HEK293T (cell line): ENCODE measurements around the gene CNPY3.

Source experiments
- CTCF ChIA-PET: fragments of 350-600 bp; formaldehyde crosslinking; extraction: SDS; loops from one replicate; lab custom pipeline; 2021; ENCODE audit warnings: antibody characterized with exemption, inconsistent platforms; lab: Yijun Ruan, JAX
- POLR2A ChIA-PET: fragments of 350-600 bp; formaldehyde crosslinking; extraction: SDS; loops from one replicate; lab custom pipeline; 2020; ENCODE audit warnings: antibody characterized with exemption, inconsistent platforms; lab: Yijun Ruan, JAX
- DNase-seq: peaks from one replicate; pipeline ENCODE4 v3.0.0; 2012; ENCODE audit warnings: mixed read lengths; ENCODE audit errors: extremely low spot score
- ARNT ChIP-seq: fragments of 450-650 bp; IDR thresholded peaks from 2 replicates; pipeline ENCODE4 v1.6.1; 2017; ENCODE audit warnings: mild to moderate bottlenecking
- BHLHE40 ChIP-seq: fragments of 450-650 bp; IDR thresholded peaks from 2 replicates; pipeline ENCODE4 v1.6.1; 2016; ENCODE audit warnings: mild to moderate bottlenecking, moderate library complexity, borderline replicate concordance
- CTBP1 ChIP-seq: fragments of 450-650 bp; IDR thresholded peaks from 2 replicates; pipeline ENCODE4 v1.6.1; 2016; ENCODE audit warnings: borderline replicate concordance
- FOXA1 ChIP-seq: fragments of 450-650 bp; IDR thresholded peaks from 2 replicates; pipeline ENCODE4 v1.6.1; 2016; ENCODE audit warnings: mild to moderate bottlenecking
- FOXK2 ChIP-seq: fragments of 450-650 bp; IDR thresholded peaks from 2 replicates; pipeline ENCODE4 v1.6.1; 2016; ENCODE audit warnings: mild to moderate bottlenecking
- FOXM1 ChIP-seq: fragments of 450-650 bp; IDR thresholded peaks from 2 replicates; pipeline ENCODE4 v1.6.1; 2017; ENCODE audit warnings: mild to moderate bottlenecking, borderline replicate concordance
- L3MBTL2 ChIP-seq: fragments of 450-650 bp; conservative IDR thresholded peaks from 2 replicates; pipeline ENCODE4 v1.6.1; 2016; ENCODE audit warnings: mild to moderate bottlenecking
- LEF1 ChIP-seq: fragments of 450-650 bp; IDR thresholded peaks from 2 replicates; pipeline ENCODE4 v1.6.1; 2017; ENCODE audit warnings: mild to moderate bottlenecking, borderline replicate concordance
- NFRKB ChIP-seq: fragments of 450-650 bp; IDR thresholded peaks from 2 replicates; pipeline ENCODE4 v1.6.1; 2016; ENCODE audit warnings: mild to moderate bottlenecking, moderate library complexity
- PKNOX1 ChIP-seq: fragments of 450-650 bp; IDR thresholded peaks from 2 replicates; pipeline ENCODE4 v1.6.1; 2016
- SP1 ChIP-seq: fragments of 450-650 bp; IDR thresholded peaks from 2 replicates; pipeline ENCODE4 v1.6.1; 2017
- SUZ12 ChIP-seq: fragments of 450-650 bp; IDR thresholded peaks from 2 replicates; pipeline ENCODE4 v1.6.1; 2016; ENCODE audit warnings: mild to moderate bottlenecking
- ZNF384 ChIP-seq: fragments of 450-650 bp; IDR thresholded peaks from 2 replicates; pipeline ENCODE4 v1.6.1; 2016

CNPY3 gene

DNA sequence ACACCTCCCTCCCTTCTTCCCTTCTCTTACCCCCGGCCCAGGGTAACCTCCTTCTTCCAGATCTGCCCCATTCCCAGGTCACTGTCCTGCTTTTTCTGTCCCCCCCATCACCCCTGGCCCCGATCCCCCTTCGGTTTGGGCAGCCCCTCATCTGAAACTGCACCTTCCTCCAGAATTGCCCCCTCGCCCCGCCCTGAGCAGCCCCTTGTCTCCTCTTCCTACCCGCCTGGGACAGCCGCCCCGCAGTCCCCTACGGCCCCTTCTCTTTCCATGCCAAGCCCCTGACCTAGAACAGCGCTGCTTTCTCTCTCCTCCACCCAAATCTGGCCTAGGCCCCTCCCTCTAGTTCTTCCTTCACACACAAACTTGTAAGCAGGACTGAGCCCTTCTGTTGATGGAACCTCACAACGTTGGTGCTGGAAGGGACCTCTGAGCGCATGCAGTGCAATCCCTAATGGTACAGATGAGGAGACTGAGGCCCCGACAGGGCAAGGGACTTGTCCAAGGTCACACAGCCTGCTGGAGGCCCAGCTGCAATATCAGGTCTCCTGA, 55.7 kb downstream of the CNPY3 start:
- TF ChIP-seq ZNF384, result no peak
- TF ChIP-seq NFRKB, result no peak
- TF ChIP-seq SP1, result no peak
- no peak for TF ChIP-seq CTBP1
- TF ChIP-seq L3MBTL2, result no peak
- no peak for TF ChIP-seq FOXA1
- TF ChIP-seq PKNOX1, result no peak
- no peak for TF ChIP-seq FOXK2
- no peak for TF ChIP-seq LEF1
- ChIA-PET POLR2A (interaction anchor here (1.0 to 2.5 kb wide), 12 partner anchors 10 to 105 kb away, joined by 3 to 78 read pairs (median 12); partner anchors contain the start of genes CNPY3, CUL7, KLHDC3 and MEA1), CTCF (no interaction called here)
- DNase-seq, result no peak

DNA sequence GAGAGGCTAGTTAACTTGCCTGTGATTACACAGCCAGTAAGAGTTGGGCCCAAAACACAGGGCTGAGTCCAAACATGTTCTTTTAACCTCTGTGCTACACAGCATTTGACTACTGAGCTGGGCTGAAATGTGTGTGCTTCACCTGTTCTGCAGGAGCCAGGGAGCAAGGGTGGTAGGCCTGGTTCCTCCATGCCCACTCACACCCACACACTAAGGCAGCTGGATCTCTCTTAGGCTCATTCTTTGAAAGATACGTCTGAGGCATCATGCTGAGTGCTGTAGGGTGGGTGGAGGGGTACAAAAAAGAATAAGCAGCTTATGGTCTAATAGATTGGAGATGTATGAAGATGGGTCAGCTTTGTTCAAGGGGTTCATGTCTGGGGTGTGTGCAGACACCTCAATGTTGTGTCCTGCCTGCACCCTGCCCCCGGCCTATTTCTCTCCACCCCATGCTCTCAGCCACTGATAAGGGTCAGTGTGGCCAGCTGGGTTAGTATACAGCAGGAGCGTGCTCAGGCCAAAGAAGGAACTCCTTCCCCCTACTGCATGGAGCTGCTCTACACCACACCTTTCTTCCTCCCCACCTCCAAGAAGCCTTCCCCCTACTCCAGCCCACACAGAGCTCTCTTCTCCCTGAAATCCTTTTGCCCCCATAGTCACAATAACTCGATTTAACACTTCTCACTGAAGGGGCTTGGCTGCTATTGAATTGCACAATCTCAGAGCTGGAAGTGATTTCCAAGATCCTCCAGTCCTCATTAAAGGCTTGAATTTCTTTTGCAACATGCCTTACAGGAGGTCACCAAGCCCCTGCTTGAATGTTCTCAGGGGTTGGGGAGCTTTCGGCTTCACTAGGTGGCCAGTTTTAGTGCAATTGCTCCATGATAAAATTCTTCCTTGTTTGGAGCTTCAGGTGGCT, 58.5 kb downstream of the CNPY3 start:
- TF ChIP-seq FOXK2, result no peak
- TF ChIP-seq NFRKB, result no peak
- TF ChIP-seq CTBP1, result no peak
- TF ChIP-seq BHLHE40, result no peak
- no peak for TF ChIP-seq LEF1
- TF ChIP-seq FOXM1, result no peak
- POLR2A ChIA-PET, result interaction anchor here (0.6 to 1.8 kb wide), 5 partner anchors 9 to 72 kb away, joined by 3 to 10 read pairs (median 3); partner anchors contain the start of genes KLC4, KLHDC3, MRPL2 and PEX6
- DNase-seq, result no peak
- CTCF ChIA-PET, result no interaction called here

- ChIA-PET CTCF (no interaction called here), POLR2A (interaction anchor here (1.0 to 1.8 kb wide), 3 partner anchors 9 to 86 kb away, joined by 3 to 10 read pairs (median 5); partner anchors contain the start of genes KLHDC3 and PEX6)
- TF ChIP-seq PKNOX1 (no peak), SUZ12 (no peak), NFRKB (no peak), ARNT (no peak), CTBP1 (no peak), FOXK2 (no peak), ZNF384 (no peak), SP1 (no peak), L3MBTL2 (no peak), BHLHE40 (no peak)
Observed at GRCh38 chr6:42988486-42989020, 59.3 kb downstream of the CNPY3 start.

More at GRCh38 chr6:42988486-42989020, 59.3 kb downstream of the CNPY3 start:
- DNase-seq, result no peak
